ENCODE results near the gene DOCK4.

The DOCK4 gene

GRCh38 chr7:112133328-112133727 is 72.9 kb downstream of the DOCK4 start:
- H3K36me3 ChIP-seq (ENCODE audit: low read length) = no peaks in the 10 kb centered on the region
- TF ChIP-seq CTCF (IDR thresholded peaks at IDR 0.05; ENCODE audit: insufficient read depth, low read length, poor library complexity, severe bottlenecking) = no peak
- no peak for TF ChIP-seq EZH2phosphoT487 (conservative IDR thresholded peaks at IDR 0.05; ENCODE audit: low read length)

GRCh38 chr7:112132051-112132694 is 74.0 kb downstream of the DOCK4 start:
- Histone ChIP-seq H3K36me3 (ENCODE audit: low read length) (no peaks in the 10 kb centered on the region), H3K27ac (ENCODE audit: low read depth, low read length) (no peak overlapping the region), H3K9me2 (replicated peaks; ENCODE audit: insufficient read depth, low read length) (no peaks in the 10 kb centered on the region), H3K79me2 (ENCODE audit: insufficient read depth, low read length) (no peaks in the 10 kb centered on the region), H3K27me3 (ENCODE audit: low read length) (no peaks in the 10 kb centered on the region), H3K4me3 (ENCODE audit: insufficient read depth, low read length, poor library complexity, severe bottlenecking) (no peak overlapping the region), H3K9ac (ENCODE audit: low read length) (no peak overlapping the region), H2AFZ (ENCODE audit: low read depth, low read length, severe bottlenecking) (no peak overlapping the region), H4K20me1 (ENCODE audit: low read depth, low read length) (no peaks in the 10 kb centered on the region), H3K9me3 (ENCODE audit: insufficient read depth, low read length) (no peaks in the 10 kb centered on the region), H3F3A (ENCODE audit: insufficient read depth) (no peaks in the 10 kb centered on the region), H3K4me2 (ENCODE audit: low read depth, low read length, poor library complexity, severe bottlenecking) (no peak overlapping the region)
- no peak for TF ChIP-seq CTCF (IDR thresholded peaks at IDR 0.05; ENCODE audit: insufficient read depth, low read length, poor library complexity, severe bottlenecking)
- no peak for TF ChIP-seq EZH2phosphoT487 (conservative IDR thresholded peaks at IDR 0.05; ENCODE audit: low read length)

More at GRCh38 chr7:112133328-112133727, 72.9 kb downstream of the DOCK4 start:
- Histone ChIP-seq H3K9me2 (replicated peaks; ENCODE audit: insufficient read depth, low read length) (no peaks in the 10 kb centered on the region), H3K79me2 (ENCODE audit: insufficient read depth, low read length) (no peaks in the 10 kb centered on the region), H3K4me3 (ENCODE audit: insufficient read depth, low read length, poor library complexity, severe bottlenecking) (no peak overlapping the region), H3K27ac (ENCODE audit: low read depth, low read length) (no peak overlapping the region), H4K20me1 (ENCODE audit: low read depth, low read length) (no peaks in the 10 kb centered on the region), H3K27me3 (ENCODE audit: low read length) (no peaks in the 10 kb centered on the region), H2AFZ (ENCODE audit: low read depth, low read length, severe bottlenecking) (no peak overlapping the region), H3K9me3 (ENCODE audit: insufficient read depth, low read length) (no peaks in the 10 kb centered on the region), H3F3A (ENCODE audit: insufficient read depth) (no peaks in the 10 kb centered on the region), H3K9ac (ENCODE audit: low read length) (no peak overlapping the region), H3K4me2 (ENCODE audit: low read depth, low read length, poor library complexity, severe bottlenecking) (no peak overlapping the region)

- no peak overlapping the region for H3K27ac ChIP-seq (ENCODE audit: low read depth, low read length)
- no peak overlapping the region for H3K4me2 ChIP-seq (ENCODE audit: low read depth, low read length, poor library complexity, severe bottlenecking)
- no peaks in the 10 kb centered on the region for H3K27me3 ChIP-seq (ENCODE audit: low read length)
- H2AFZ ChIP-seq (ENCODE audit: low read depth, low read length, severe bottlenecking) = no peak overlapping the region
- no peak overlapping the region for H3K4me3 ChIP-seq (ENCODE audit: insufficient read depth, low read length, poor library complexity, severe bottlenecking)
- no peaks in the 10 kb centered on the region for H3K9me3 ChIP-seq (ENCODE audit: insufficient read depth, low read length)
- H3K9me2 ChIP-seq (replicated peaks; ENCODE audit: insufficient read depth, low read length) = no peaks in the 10 kb centered on the region
- H3K36me3 ChIP-seq (ENCODE audit: low read length) = no peaks in the 10 kb centered on the region
- no peak for TF ChIP-seq CTCF (IDR thresholded peaks at IDR 0.05; ENCODE audit: insufficient read depth, low read length, poor library complexity, severe bottlenecking)
- no peak for TF ChIP-seq EZH2phosphoT487 (conservative IDR thresholded peaks at IDR 0.05; ENCODE audit: low read length)
- H3K9ac ChIP-seq (ENCODE audit: low read length) = no peak overlapping the region
- H4K20me1 ChIP-seq (ENCODE audit: low read depth, low read length) = no peaks in the 10 kb centered on the region
- H3K79me2 ChIP-seq (ENCODE audit: insufficient read depth, low read length) = no peaks in the 10 kb centered on the region
- H3F3A ChIP-seq (ENCODE audit: insufficient read depth) = no peaks in the 10 kb centered on the region
Observed at GRCh38 chr7:112130729-112131410, 75.3 kb downstream of the DOCK4 start.
